GM21737 (cell line): ENCODE data around the gene GRM6.

Experiments used
- ATAC-seq: cut with Tn5 transposase; IDR thresholded peaks from one replicate; pipeline ENCODE4 v1.9.1; 2021; ENCODE audit warnings: mild to moderate bottlenecking, moderate library complexity; ENCODE audit not compliant: unreplicated experiment

Gene GRM6

GRCh38 chr5:178994580-178995340, at the start of gene GRM6:
Gene GRM6, minus strand, starts transcription at chr5:178995320. Its CDS starts 376 bp downstream, at chr5:178994944.
- ATAC-seq: no peak

DNA sequence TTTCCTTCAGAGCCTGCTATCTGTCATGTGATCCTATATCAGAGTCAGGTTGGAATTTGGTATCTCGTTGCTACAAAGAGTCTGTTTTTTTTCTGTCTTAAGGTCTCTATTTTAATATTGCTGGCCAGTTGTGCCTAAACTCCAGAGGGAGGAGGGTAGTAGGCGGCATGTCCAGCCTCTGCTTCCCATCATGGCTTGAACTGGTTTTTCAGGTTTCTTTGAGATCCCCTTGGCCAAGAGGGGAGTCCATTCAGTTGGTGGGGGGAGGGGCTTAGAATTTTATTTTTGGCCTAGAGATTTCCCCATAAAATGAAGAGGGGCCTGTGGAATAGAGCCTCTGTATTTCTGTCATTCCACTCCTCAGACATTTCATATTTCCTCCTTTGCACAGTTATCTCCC, 49.6 kb upstream of the GRM6 start:
- no peak for ATAC-seq

DNA sequence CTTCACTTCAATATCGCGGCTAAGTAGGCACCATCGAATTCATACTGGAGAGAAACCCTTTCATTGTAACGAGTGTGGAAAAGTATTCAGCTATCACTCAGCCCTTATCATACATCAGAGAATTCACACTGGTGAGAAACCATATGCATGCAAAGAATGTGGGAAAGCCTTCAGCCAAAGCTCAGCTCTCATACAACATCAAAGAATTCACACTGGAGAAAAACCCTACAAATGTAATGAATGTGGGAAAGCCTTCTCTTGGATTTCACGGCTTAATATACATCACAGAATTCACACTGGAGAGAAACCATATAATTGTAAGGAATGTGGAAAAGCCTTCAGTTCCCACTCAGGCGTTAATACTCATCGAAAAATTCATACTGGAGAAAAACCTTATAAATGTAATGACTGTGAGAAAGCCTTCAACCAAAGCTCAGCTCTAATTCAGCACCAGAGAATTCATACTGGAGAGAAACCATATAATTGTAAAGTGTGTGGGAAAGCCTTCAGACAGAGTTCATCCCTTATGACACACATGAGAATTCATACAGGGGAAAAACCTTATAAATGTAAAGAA, 38.0 kb upstream of the GRM6 start:
- ATAC-seq: no peak

GRCh38 chr5:179023528-179024189, 28.5 kb upstream of the GRM6 start, which contains the start of gene ZNF879:
Gene ZNF879, plus strand, starts transcription at chr5:179023804. Its CDS starts 1,201 bp downstream, at chr5:179025005.
- peak; percentile 86 for ATAC-seq

- no peak for ATAC-seq
Measured at GRCh38 chr5:179008667-179009066, 13.5 kb upstream of the GRM6 start.

DNA sequence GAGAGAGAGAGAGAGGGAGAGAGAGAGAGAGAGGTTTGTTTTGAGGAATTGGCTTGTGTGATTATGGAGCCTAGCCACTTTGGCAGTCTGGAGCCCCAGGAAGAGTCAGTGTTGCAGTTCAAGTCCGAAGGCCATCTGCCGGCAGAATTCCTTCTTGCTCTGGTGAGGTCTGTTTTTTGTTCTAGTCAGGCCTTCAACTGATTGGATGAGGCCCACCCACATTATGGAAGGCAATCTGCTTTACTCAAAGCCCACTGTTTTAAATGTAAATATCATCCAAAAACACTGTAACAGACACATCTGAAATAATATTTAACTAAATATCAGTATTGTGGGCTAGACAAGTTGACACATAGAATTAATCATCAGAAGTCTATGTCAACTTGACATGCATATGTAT, 11.4 kb upstream of the GRM6 start:
- no peak for ATAC-seq

DNA sequence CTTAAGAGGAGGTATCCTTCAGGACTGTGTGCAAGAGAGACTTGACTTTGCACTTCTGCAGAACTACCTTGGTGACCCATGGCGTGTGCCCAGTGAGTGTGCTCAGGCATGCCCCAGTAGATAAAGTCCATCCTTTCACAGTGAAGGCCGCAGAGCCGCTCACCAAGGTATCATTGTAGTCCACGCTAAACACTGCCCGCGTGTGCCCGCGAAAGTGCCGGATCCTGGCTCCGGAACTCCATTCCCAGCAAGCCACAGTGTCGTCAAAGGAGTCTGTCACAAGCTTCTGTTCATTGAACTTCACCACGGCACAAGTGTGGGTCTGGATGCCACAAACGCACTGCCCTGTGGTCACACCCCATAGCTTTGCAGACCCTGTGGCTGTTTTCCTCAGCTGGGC, 3.3 kb upstream of the GRM6 start:
- no peak for ATAC-seq

GRCh38 chr5:178997191-178997590, 2.1 kb upstream of the GRM6 start:
- no peak for ATAC-seq

DNA sequence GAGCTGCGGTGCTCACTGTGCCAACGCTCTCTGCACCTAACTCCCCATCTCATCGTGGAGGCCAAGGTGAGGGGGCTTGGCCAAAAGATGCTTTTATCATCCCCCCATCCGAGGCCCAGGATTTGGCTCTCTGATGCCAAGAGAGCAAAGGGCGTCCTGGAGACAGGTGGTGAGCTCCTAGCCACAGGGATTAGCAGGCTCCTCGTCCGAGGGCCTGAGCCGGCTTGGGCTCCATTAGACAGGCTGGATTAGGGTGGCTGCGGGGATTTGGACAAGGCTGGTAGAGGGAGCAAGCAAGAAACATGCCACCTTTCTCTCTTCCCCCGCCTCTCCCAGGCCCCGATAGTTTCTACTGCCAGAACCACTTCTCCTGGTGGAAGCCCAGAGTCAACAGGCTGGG, 1.0 kb upstream of the GRM6 start:
- no peak for ATAC-seq

DNA sequence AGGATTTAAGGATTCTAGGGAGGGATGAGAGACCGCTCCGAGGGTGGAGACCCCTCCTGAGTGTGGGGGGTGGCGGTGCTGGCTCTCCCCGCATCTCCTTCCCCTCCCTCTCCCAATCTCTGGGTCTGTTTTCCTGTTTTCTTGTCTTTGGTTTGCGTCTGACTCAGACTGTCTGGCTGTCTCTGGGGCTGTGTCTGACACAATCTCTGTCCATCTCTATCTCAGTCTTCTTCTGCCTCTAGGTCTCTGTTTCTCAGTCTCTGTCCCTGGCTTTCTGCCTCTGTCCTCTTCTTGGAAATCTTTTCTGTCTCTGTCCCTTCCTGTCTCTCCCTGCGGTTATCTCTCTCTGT, 196 bp upstream of the GRM6 start:
- ATAC-seq: no peak

DNA sequence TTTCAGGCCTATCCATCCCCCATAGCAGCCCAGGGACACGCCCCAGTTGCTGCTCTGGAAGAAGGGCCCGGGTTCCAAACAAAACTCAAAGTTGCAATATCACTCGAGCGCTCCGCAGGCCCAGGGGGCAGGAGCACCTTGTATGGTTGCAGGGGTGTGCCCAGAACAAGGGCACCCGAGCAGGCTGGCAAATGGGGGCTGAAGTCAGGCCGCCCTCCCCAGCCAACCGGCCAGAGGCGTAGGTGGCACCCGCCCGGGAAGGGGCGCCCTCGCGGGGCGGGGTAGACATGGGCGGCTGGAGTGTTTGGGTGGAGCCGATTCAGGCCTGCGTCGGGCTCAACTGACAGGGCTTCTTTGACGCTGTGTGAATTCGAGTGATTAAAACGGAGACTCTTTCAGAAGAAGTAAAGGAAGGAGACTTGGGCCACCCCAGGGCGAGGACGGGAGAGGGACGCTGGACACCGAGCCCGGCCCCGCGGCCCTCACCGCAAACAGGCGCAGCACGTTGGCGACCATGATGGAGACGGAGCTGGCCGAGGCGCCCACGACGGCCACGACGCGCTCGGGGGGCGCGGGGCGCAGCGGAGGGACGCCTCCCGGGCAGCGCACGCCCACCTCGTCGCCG, 1.1 kb downstream of the GRM6 start:
- no peak for ATAC-seq

DNA sequence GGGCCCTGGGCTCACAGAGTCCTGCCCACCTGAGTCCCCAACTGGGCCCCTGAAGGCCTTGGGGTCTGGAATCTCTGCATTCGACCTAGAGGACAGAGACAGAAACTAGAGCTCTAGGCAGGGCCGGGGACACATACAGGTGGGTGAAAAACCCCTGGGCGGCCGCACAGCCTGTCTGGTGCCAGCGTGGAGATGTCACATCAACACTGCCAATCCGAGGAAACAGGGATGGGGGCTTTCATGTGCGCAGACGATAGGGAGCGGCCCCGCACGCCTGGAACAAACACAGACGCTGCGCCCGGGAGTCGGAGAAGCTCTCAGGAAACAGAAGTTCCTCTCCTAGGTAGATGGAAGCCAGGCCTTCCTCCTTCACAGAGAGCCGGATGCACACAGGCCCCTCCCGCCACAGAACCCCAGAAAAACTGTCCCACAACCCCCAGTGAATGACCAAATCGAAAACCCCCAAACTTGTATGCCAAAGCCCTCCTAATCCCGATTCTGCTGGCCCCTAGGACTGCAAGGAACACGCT, 1.8 kb downstream of the GRM6 start:
- ATAC-seq: no peak

DNA sequence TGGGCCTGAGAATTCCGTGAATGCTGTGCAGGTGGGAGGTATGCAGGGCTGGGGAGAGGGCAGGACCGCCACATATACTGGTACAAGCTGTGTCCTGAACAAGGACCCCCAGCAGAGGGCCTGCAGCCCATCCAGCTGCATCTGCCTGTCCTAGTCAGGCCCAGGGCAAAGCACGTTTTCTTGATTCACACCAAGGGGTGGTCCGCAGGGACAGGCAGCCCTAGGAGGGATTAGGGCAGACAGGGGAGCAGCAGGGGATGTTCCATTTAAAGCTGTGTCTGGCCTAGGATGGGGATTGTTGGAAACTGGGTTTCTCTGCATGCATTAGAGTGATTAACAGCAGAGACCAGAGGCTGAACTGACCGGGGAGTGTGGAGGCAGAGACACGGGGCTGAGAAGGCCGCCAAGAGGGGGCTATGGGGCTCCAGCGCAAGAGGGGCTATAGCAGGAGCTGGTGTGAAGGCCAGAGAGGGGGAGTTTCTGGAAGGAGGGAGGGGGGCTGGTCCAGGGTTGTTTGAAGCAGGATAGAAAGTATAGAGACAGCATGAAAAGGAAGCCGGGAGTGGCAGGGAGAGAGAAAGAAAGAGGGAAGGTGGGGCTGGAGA, 2.7 kb downstream of the GRM6 start:
- ATAC-seq: no peak

- no peak for ATAC-seq
Measured at GRCh38 chr5:178991190-178992145, 3.7 kb downstream of the GRM6 start.

- no peak for ATAC-seq
Measured at GRCh38 chr5:178990491-178990890, 4.6 kb downstream of the GRM6 start.

DNA sequence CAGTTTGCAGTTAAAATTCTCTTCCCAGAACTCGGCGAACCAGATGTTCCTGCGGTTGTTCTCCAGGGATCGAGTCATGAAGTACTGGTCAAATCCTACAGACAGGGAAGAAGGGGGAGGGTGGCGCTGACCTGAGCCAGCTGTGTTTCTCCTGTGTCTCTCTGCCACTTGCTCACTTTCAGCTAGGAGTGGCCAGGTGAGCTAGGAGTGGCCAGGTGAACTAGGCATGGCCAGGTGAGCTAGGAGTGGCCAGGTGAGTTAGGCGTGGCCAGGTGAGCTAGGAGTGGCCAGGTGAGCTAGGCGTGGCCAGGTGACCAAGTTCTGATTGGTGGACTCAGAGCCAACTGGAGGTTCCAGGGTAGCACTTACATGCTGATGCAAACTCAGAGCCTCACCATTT, 5.8 kb downstream of the GRM6 start:
- no peak for ATAC-seq

DNA sequence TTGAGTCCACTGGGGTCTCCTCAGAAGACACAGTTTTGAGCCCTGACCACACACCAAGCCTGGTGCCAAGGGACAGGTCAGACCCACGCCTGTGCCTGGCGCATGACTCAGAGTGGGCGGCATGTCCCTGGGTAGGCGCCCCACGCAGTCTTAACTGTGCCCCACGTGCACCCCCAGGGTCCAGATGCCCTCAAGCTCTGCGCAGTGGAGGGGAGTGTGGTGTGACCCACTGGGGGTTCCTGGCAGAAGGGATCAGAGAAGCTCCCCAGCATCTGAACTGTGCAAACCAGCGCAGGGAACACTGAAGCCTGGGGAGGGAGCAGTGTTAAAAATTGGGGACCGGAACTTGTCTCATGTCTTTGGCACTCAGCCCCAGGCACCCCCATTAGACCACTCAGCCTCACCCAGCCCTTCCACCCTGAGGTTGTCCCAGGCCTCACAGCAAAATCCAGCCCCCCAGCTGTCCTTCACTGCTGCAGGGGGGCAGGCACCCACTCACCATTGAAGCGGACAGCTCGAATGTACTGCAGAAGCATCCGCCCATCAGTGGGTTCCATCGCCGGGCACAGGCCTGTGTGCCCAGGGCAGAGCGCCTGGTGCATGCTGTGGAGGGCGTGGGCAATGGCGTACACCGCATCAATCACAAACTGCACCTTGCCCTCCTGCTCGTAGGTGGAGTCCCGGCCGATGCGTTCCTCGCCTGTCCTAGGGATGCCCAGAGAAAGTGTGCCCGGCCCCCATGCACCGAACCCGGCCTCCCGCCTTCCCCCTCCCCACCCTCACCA, 6.5 kb downstream of the GRM6 start:
- no peak for ATAC-seq

- ATAC-seq: no peak
Measured at GRCh38 chr5:178986326-178986960, 8.7 kb downstream of the GRM6 start.
